ENCODE results near the gene GOLGA8T.
"Not testable (repeated sequence)": the region's sequence is repeated elsewhere in the genome, so short reads cannot be mapped to it uniquely, and the experiment has no call there.

Gene GOLGA8T

GRCh38 chr15:30191143-30191542, 56.3 kb downstream of the GOLGA8T start:
- not testable (repeated sequence) for DNase-seq (ENCODE audit: low read depth in 2 of 3, low spot score in 2 of 3)

- not testable (repeated sequence) for DNase-seq (ENCODE audit: low read depth in 2 of 3, low spot score in 2 of 3)
Measured at GRCh38 chr15:30191639-30192038, 56.8 kb downstream of the GOLGA8T start.

GRCh38 chr15:30192119-30192745, 57.4 kb downstream of the GOLGA8T start:
- not testable (repeated sequence) for DNase-seq (ENCODE audit: low read depth in 2 of 3, low spot score in 2 of 3)

- DNase-seq (ENCODE audit: low read depth in 2 of 3, low spot score in 2 of 3), result not testable (repeated sequence)
Measured at GRCh38 chr15:30192892-30193291, 58.0 kb downstream of the GOLGA8T start.
